HG02884 (cell line): ENCODE measurements around the gene NRXN2.

Experiments used
- ATAC-seq: cut with Tn5 transposase; IDR thresholded peaks from one replicate; pipeline ENCODE4 v1.9.1; 2021; ENCODE audit warnings: mild to moderate bottlenecking, moderate library complexity; ENCODE audit not compliant: unreplicated experiment

The NRXN2 gene

DNA sequence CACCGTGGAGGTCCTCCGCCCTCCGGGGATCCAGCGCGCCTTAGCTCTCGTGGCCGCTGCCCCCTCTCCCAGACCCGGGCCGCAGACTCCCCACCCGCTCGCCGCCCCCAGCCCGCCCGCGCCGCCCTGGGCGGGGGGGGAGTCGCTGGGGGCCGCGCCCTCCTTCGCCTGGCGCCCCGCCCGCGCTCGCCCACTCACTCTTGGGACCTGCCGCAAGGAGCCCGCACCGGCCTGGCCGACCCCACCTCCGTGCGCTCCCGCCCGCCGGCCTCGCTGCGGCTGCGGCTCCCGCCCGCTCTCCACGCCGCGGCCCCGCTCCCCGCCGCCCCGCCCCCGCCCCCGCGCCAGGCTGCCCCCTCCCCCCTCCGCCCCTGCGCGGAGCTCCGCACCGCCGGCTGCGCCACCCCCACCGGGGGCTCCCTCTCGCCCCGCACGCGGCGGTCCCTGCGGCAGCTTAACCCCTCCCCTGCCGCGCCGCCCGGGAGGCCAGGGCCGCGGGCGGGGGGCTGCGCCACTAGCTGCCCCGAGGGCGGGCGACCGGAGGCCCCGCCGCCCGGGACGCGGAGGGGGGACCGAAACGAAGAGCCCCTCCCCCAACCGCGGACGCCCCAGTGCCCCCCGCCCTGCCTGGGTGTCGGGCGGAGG, 21.7 kb upstream of the NRXN2 start:
- no peak for ATAC-seq

DNA sequence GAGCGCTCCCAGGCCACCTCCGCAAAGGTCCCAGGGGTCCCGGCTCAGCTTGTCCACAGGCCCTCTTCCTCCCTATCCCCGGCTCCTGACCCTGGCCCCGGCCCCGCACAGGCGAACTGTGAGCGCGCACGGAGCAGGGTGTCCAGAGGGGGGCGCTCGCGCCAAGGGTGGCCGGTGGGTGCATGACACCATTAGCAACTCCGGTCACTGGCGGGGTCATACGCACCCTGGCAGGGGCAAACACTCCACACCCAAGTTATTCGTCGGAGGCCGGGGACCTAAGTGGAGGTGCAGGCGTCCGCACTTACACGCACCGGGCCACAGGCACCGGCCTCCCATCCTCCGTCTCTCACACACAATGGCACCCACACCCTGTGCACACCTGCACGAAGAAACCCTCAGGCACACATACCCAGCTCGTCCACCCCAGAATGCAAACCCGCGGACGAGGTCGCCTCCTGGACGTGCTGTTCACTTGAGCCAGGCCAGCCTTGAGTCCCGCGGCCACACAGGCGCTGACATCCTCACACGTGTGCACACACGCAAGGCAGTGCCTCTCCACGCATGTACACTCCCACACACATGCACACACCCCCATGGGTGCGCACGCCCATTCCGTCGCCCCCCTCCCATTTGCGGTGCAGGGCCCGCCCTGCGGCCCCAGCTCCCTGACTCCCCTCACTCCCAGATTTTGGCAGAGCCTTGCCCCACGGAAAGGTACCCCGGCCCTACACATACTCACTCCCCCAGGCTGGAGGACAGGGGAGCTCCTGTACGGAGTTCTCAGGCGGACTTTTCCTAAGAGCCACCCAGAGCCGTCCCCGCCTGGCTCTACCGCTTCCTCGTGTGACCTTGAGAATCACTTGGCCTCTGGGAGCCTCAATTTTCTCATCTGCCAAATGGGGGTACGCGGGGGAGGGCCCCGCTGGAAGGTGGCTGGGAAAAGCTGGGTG, 20.9 kb upstream of the NRXN2 start, which contains the start of gene RASGRP2:
TSS of gene RASGRP2 (minus strand) at position 552 of the 953 bp plus-strand sequence. CDS start 1,276 bp downstream, outside the sequence.
- no peak for ATAC-seq

DNA sequence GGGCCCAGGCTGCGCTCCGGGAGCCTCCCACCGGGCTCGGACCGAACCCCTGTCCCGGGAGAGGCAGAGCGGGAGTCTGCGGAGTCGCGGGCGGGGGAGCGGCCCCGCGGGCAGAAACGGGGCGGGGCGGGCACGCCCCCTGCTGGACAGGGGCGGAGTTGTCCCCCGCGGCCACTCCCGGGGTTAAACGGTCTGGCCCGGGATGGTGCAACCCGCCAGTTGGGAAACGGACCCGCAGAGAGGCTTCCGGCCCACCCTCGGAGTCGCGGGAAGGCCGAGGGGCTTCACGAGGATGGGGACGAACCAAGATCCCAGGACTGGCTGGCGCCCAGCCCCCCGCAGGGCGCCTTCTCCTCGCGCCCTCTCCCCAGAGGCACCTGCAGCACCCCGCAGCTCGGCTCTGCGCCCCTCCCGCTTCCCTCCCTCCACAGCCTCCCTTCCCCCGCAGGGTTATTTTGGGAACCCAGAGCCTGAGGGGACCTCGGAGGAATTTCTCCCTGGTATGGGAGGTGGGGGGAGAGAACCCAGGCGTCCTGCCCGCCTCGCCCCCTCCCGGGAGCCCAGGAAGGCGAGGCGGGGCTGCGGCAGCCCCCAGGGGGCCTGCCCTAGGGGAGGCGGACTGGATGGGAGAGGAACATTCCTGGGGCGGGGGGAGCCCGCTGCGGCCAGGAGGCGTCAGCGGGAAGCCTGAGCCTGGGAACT, 20.0 kb upstream of the NRXN2 start:
- no peak for ATAC-seq

DNA sequence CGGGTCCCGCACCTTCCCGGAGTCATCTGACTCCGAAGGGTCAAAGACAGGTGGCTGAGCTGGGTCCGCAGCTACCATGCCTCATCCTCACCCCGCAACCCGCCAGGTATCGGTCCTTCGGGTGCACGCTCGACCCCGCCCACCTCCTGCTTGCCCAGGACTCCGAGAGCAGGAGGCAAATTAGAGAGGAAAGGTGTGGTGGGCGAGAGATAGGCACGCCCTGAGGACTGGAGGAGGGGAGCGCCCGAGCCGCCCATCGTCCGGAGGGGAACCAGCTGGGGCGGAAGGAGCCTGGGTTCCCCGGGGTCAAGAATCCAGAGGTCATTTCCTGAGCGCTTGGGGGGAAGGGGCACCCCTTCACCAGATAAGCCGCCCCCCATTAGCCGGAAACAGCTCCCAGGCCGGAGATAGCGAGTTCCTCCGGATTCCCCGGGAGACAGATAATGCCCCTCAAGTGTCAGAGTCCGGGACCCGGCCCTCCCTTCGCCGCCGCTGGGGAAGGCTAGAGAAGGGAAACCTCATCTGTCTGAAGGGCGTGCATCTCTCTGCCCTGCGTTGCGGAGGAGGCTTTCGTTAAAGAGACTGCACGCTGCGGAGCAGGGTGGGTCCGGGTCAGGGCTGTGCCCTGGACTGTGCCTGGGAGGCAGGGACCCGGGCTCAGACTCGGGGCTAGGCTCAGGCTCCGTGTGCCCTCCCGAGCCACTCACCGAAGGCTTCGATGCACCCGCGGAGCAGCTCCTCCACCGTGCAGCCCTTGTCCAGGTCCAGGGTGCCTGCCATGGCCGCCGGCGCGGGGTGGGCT, 19.3 kb upstream of the NRXN2 start:
- no peak for ATAC-seq

DNA sequence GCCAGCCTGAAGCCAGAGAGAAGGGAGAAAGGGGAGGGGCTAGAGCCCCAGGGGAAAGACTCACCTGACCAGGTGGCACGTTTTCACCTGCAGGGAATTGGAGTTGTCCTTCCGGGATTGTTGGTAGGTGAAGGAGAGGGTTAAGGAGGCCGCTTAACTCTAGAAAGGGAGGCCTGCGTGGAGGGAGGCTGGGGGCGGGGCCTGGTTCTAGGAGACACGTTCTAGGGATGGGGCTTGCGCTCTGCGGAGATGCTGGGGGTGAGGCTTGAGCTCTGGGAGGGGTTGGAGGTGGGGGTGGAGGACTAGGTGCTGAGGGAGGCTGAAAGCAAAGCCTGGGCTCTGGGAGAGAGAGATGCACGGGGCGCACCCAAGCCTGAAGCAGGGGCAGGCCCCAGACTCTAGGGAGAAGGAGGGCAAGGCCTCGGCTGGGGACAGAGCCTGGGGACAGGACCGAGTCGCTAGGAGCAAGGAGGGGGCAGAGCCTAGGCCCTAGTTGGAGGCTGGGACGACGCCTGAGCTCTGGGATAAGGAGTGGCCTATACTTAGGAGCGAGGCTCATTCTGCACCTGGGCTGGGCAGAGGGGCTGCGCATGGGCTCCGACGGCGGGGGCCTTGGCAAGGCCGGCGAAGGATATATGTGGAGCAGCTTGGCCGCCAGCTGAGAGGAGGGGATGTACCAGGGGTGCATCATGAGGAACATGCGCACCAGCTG, 18.5 kb upstream of the NRXN2 start:
- no peak for ATAC-seq

DNA sequence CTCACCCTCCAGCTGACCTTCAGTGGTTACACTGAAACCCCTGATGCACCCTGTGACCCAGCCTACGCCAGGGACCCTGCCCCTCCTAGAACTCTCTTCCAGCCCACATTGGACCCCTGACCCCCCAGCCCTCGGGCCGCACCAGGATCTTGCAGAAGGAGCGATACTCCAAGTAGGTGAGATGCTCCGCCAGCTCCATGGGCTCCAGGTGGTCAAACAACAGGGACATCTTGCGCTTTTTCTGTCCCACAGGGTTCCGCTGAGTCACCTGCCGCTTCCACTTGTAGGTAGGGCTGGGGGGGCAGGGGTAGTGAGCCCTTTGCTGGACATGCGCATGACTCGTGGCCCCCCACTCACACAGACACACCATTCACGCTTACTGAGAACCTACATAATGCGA, 16.9 kb upstream of the NRXN2 start:
- no peak for ATAC-seq

DNA sequence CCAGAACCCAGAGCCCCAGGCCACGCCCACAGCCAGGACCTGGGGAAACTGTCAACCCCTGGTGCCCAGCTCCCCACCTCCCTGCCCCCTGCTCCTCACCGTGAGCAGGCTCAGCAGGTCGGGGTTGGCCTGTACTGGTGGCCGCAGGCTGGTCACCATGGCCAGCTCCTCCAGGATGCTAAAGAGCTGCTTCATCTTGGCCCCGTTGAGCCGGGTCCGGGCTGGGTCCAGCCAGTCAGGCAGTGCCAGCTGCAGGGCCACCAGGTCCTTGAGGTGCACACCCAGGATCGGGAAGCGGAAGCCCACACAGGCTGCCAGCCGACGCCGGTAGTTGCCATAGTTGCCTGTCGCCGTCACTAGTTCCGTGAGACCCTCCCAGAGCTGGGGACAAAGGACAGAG, 13.7 kb upstream of the NRXN2 start:
- no peak for ATAC-seq

DNA sequence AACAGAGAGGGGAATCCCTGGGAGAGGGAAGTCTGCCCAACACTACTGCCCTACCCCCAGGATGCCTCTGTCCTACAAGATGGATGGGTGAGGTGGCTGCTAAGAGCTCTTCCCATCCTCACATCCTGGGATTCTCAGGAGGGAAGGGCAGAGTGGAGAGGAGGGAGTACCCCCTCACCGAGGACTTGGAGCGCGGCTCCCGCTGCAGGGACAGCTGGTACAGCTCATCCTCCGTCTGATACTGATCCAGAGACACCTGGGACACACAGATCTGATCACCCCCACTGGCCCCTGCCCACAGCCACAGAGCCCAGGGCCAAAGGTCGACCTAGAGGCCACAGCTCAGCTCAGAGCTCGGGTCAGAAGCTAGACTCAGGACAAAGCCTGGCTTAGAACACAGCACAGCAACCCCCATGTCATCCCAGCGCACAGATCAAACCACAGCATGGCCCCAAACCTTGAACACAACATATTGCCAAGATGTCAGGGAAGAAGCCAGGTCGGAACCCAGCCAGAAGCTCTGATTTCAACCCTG, 12.8 kb upstream of the NRXN2 start:
- ATAC-seq: no peak

DNA sequence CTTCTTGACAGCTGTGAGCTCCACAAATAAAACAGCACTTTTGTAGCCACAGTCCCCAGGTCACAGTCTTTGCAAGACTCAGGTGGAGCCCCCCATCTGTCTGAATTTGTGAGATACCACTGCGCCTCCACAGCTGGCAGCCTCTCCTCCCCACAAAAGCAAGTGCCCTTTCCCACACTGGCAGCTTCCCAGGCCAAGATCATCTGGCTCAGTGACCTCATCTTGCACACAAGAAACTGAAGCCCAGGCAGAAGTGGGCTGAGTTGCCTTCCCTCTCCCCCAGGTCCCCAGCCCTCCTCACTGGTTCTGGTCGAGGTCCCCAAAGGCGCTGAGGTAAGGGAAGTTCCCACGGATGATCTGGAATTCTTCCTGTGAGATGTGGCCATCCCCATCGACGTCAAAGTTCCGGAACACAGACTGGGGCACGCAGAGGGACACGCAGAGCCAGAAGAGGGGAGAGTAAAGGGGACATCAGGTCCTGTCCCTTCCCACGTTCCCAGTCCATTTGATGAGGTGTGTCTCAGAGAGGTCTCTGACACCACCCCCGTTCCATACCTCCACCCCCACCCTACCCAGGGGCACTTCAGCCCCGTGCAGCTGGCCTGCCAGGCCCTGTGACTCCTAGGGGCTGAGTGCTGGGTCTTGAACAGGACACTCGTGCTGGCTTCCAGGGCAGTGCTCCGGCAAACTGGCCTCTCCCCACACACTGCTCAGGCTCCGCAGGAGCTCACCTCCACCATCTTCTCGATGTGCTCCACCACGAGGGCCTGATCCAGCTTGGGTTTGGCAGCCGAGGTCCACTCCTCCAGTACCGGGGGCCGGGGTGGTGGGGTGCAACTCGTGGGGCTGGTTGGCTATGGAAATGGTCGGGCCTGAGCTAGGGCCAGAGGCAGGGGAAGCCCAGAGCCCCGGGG, 12.1 kb upstream of the NRXN2 start:
- no peak for ATAC-seq

DNA sequence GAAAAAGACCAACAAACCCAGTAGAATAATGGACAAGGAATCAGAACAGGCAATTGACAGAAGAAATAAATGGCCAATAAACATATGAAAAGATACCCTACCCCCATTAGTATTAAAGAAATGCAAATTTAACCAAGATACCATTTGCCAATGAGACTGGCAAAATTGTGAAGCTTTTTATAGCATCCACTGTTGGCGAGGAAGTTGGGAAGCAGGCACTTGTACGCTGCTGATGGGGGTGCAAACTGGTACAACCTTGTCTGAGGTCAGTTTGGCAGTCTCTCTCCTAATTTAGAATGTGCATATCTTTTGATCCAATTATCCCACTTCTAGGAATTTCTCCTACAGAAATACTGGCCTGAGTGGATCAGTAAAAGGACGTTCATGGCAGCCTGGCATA, 8.6 kb upstream of the NRXN2 start:
- ATAC-seq: no peak

DNA sequence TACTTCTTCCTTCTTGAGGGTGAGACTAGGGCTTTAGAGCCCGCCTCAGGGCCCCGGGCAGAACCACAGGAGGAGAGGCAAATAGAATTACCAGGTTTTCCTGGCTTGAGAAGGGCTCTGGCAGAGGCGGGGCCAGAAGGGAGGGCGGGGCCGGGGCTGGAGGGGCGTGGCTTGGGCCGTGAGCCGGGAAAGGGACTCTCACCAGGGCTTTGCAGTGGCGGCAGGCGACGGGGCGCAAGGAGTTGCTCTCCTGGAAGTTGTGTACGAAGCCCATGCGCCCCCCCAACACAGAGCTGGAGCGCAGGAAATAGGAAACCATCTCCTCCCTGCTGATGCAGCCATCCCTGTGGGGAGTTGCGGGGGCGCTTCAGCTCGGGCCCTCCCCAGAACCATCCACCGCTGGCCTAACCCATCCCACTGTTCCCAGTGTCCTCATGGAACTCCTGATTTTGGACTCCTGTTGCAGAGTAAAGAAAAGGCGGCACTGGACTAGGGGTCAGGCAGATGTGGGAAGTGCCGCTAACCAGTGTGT, 6.9 kb upstream of the NRXN2 start:
- no peak for ATAC-seq

DNA sequence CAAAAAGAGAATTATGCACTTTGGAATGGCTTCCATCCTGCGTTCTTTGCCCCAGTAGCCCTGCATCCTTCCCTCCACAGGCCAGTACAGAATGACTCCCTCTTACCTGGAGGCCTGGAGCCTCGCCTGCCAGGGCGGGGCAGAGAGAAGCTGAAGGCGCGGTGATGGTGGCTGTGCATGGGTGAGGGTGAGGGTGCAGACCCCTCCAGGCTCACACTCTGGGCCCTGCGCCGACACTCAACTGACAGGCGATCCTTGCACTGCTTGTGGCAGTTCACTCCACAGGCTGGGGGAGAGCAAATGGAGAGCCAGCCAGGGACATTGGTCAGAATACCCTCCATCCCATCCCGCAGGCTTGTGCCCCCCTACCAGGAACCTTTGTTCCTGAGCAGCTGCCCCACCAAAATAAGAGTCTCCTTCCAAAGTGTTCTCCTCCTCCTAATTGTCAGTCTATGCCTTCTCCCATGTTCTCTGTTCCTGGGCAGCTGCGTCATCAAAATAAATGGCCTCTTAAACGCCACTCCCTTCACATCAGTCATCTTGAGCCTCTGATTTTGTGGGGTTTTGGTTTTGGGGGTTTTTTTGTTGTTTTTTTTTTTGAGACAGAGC, 5.9 kb upstream of the NRXN2 start:
- ATAC-seq: no peak

DNA sequence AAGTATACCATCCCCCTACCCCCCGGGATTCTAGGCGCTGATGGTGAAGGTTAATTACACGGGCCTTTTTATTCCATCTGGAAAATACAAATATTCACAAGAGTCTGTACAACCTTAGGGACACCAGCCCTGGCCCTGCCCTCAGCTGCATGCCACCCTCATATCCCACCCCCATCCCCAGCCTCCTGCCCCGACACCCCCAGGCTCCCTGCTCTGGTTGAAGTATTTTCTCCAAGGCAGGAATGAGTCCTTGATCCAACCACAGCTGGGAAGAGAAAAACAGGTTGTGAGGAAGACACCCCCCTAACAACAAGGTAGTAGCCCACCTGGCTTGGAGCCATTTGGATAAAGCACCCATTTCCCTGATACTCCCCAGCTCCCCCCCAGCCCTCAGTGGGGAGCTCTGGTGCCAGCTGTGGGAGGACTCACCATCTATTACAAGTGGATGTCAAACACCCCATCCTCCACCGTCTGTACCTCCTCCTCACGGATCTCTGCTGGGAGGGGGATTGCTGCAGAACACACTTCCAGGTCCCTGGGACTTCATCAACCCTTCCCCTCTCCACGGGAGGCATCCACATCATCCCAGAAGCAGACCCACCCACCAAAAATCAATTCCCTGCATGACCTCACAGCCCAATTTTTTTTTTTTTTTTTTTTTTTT, 4.0 kb upstream of the NRXN2 start:
- ATAC-seq: no peak

DNA sequence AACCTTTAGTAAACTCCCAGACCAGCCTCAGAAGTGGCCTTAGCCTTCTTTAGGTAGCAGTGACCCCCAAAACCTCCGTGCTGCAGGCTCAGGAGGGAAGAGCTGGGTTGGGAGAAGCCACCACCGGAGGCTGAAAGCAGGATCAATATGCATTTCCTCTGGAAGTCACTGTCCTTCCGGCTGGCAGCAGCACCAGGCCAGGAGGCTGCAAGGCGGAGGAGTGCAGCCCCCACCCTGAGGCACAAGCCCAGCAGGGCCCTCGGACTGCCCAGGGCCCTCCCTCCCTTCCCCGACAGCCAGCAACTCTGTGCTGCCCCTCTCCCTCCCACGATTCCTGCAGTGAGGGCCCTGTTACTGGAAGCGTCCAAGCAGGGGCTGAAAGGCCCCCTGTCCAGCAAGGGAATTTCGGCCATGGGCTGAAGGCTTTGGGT, 3.2 kb upstream of the NRXN2 start:
- no peak for ATAC-seq

DNA sequence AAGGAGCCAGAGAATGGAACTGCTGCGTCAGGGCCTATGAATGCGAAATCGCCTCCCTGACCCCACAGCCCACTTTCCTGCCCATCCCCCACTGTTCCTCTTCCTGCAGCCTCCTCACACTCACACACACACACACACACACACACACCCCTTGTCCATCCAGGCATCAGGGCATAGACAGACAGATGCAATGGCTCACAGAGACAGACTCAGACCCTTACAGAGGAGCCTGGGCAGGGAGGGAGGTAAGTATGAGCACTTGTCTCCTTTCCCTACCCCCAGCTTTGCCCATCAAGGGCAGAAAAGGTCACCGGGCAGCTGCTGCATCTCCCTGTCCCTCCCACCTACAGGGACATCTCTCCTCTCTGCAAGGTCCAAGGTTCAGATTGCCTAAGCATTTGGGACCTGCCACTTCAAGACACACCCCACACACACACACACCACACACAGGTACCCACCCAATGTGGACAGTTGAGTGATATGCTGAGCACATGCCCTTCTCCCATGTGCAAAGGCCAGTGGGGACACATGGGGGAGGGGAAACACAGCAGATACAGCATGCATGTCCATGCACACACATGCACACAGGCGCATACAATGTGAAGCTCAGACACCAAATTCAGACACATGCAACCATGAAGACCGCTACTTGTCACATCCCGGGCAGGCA, 2.0 kb upstream of the NRXN2 start:
- ATAC-seq: no peak

DNA sequence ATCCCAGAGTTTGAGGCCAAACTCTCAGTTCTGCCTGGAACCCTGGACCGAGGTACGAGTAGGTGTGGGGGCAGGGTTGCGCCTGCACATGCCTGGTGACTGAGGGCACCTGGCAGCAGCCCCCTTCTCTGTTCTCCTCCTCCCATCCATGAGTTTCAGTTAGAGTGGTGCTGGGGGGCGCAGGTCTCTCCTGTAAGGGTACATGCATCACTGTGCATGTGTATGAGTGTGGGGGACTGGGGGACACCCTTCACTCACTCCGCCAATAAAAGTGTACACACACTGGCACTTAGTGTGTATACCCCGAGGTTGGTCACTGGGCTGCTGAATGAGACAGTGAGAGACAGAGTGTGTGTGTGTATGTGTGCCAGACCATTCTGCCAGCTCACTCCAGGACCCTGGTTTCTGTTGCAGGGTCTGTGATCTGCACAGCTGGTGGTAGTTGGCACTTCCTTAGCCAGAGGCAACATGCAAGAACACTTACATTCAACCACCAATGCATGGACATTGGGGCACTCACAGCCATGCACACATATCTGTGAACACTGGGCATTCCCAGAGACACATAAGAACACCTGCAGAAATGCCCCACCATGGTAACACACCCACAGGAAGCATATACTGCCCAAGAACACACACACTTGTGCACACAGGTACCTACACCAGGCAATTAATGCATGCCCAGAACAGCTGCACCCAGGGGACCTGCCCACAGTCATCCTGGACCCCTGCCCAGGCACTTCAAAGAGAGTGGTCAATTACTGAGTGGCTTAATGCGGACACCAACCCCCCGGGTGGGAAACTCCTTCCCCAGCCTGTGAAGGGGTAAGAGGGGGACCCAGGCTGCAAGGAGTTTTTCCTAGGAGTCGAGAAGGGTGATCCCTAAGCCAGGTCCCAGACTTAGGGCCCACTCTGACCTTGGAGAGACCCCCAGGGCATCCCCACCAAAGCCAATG, 1.2 kb upstream of the NRXN2 start:
- ATAC-seq: peak; percentile 11
